ENCODE data around the gene SLC12A7. TPM values are rescaled to one million over a fixed set of nuclear protein-coding genes. Genes with fewer than 3 reads are reported as not detected.

SLC12A7 gene
- total and polyA plus RNA-seq, 3 donors from 2014 or later: 73.2 to 212 (median 168) TPM

- Histone ChIP-seq H3K4me1 (peaks cover 11% of the 10 kb centered on the region), H3K27ac (no peak overlapping the region), H3K36me3 (ENCODE audit: low read depth, missing control alignments) (no peaks in the 10 kb centered on the region), H3K9me3 (no peaks in the 10 kb centered on the region), H3K4me3 (no peak overlapping the region), H3K27me3 (no peaks in the 10 kb centered on the region)
- intact Hi-C loops (cut with DNase I; ENCODE audit: low total_unique reads): no loop called here
- no peak for DNase-seq
- WGBS, 2 donors: 96 to 98% methylated on average over 11 to 23 of the region's 23 CpGs
- no peak for TF ChIP-seq CTCF (IDR thresholded peaks at IDR 0.05)
- no peak for TF ChIP-seq POLR2A (IDR thresholded peaks at IDR 0.05)
These were observed 20.2 kb downstream of the SLC12A7 start for GRCh38 chr5:1091632-1092031.

- intact Hi-C loops (cut with DNase I; ENCODE audit: low total_unique reads): no loop called here
- WGBS, 2 donors: 54% methylated on average over 16 of the region's 16 CpGs; no CpG with 5 or more reads in 1 of the 2 donors
- Histone ChIP-seq H3K27ac (no peak overlapping the region), H3K36me3 (ENCODE audit: low read depth, missing control alignments) (no peaks in the 10 kb centered on the region), H3K27me3 (no peaks in the 10 kb centered on the region), H3K4me3 (no peak overlapping the region), H3K4me1 (peaks cover 11% of the 10 kb centered on the region), H3K9me3 (no peaks in the 10 kb centered on the region)
- TF ChIP-seq CTCF (IDR thresholded peaks at IDR 0.05) (no peak), POLR2A (IDR thresholded peaks at IDR 0.05) (no peak)
- peak; percentile 82 for DNase-seq
These were observed 21.3 kb downstream of the SLC12A7 start for GRCh38 chr5:1090538-1090937.

- intact Hi-C loops (cut with DNase I; ENCODE audit: low total_unique reads): no loop called here
- no peak overlapping the region for H3K27ac ChIP-seq
- no peaks in the 10 kb centered on the region for H3K27me3 ChIP-seq
- TF ChIP-seq CTCF (IDR thresholded peaks at IDR 0.05) (no peak), POLR2A (IDR thresholded peaks at IDR 0.05) (no peak)
- 54 to 84% methylated on average over 10 to 15 of the region's 15 CpGs for WGBS, 2 donors
- H3K9me3 ChIP-seq: no peaks in the 10 kb centered on the region
- no peaks in the 10 kb centered on the region for H3K36me3 ChIP-seq (ENCODE audit: low read depth, missing control alignments)
- H3K4me1 ChIP-seq: peaks cover 11% of the 10 kb centered on the region
- no peak overlapping the region for H3K4me3 ChIP-seq
- DNase-seq: peak; percentile 70
These were observed 22.2 kb downstream of the SLC12A7 start for GRCh38 chr5:1089621-1090040.

- H3K36me3 ChIP-seq (ENCODE audit: low read depth, missing control alignments): no peaks in the 10 kb centered on the region
- no peak overlapping the region for H3K27ac ChIP-seq
- H3K27me3 ChIP-seq: no peaks in the 10 kb centered on the region
- no peak overlapping the region for H3K4me3 ChIP-seq
- DNase-seq: no peak
- intact Hi-C loops (cut with DNase I; ENCODE audit: low total_unique reads): no loop called here
- no peaks in the 10 kb centered on the region for H3K9me3 ChIP-seq
- peaks cover 11% of the 10 kb centered on the region for H3K4me1 ChIP-seq
- TF ChIP-seq CTCF (IDR thresholded peaks at IDR 0.05) (no peak), POLR2A (IDR thresholded peaks at IDR 0.05) (no peak)
- 73 to 87% methylated on average over 10 to 11 of the region's 11 CpGs for WGBS, 2 donors
These were observed 22.7 kb downstream of the SLC12A7 start for GRCh38 chr5:1089146-1089545.

GRCh38 chr5:1088726-1089125 lies 23.1 kb downstream of the SLC12A7 start:
- WGBS, 2 donors: 91 to 95% methylated on average over 13 to 30 of the region's 30 CpGs
- Histone ChIP-seq H3K36me3 (ENCODE audit: low read depth, missing control alignments) (no peaks in the 10 kb centered on the region), H3K4me1 (peaks cover 11% of the 10 kb centered on the region), H3K9me3 (no peaks in the 10 kb centered on the region), H3K27ac (no peak overlapping the region), H3K27me3 (no peaks in the 10 kb centered on the region), H3K4me3 (no peak overlapping the region)
- TF ChIP-seq CTCF (IDR thresholded peaks at IDR 0.05): no peak
- TF ChIP-seq POLR2A (IDR thresholded peaks at IDR 0.05): no peak
- intact Hi-C loops (cut with DNase I; ENCODE audit: low total_unique reads): no loop called here
- no peak for DNase-seq

Measured in testis (tissue), 3 donors.